Peyer's patch (tissue), 4 donors: ENCODE results near the gene KIR2DL4.
"Not testable (repeated sequence)": the region's sequence is repeated elsewhere in the genome, so short reads cannot be mapped to it uniquely, and the experiment has no call there.

Experiments
- CTCF ChIP-seq, 6 experiments: fragments of 450-650 bp in 4 of 6; fragments of 200-600 bp in 2 of 6; sonication (generic) in 1 of 6; IDR thresholded peaks; one replicate each; pipeline ENCODE4 v1.5.1; 2017 to 2019; ENCODE audit warnings: antibody characterized with exemption in 6 of 6, mild to moderate bottlenecking in 3 of 6, moderate library complexity in 1 of 6
- POLR2A ChIP-seq, 2 donors: fragments of 450-650 bp; IDR thresholded peaks; one replicate each; pipeline ENCODE4 v1.5.1; 2017; ENCODE audit warnings: antibody characterized with exemption in 2 of 2, mild to moderate bottlenecking in 2 of 2, moderate library complexity in 2 of 2

- not testable (repeated sequence) for TF ChIP-seq CTCF, POLR2A (IDR thresholded peaks at IDR 0.05)
Observed at GRCh38 chr19:54859421-54859820, 56.0 kb downstream of the KIR2DL4 start.
